Measurements from ENCODE around the gene ARRB1. TPM values are rescaled to one million over a fixed set of nuclear protein-coding genes. Genes with fewer than 3 reads are reported as not detected.

Gene ARRB1
- total and polyA plus RNA-seq, 10 of the 15 experiments (the other 5 are each of a cell fraction or from before 2014, with no cell fraction given) = 0.39 to 12.9 (median 1.7) TPM

GRCh38 chr11:75283391-75283931, 68.0 kb downstream of the ARRB1 start (continued):
- TF ChIP-seq SIN3A (IDR thresholded peaks at IDR 0.05; ENCODE audit: low read depth, low read length) = no peak

- Histone ChIP-seq H3K4me2 (ENCODE audit: control insufficient read depth, insufficient read depth) (no peak overlapping the region), H3K27me3 (replicated peaks in 1 of 2; ENCODE audit: control insufficient read depth in 2 of 2, insufficient read depth in 2 of 2, low read length in 1 of 2) (no peaks in the 10 kb centered on the region; a peak in 1 of 4 replicates), H3K9ac (ENCODE audit: control insufficient read depth, insufficient read depth, low read length) (no peak overlapping the region), H3K4me3 (no peak overlapping the region), H3K36me3 (ENCODE audit: control insufficient read depth in 2 of 2, insufficient read depth in 2 of 2, low read length in 1 of 2) (peaks cover 0 to 2% of the 10 kb centered on the region in 2 experiments; a peak in 2 of 4 replicates), H3K79me2 (ENCODE audit: control insufficient read depth, insufficient read depth, low read length) (no peaks in the 10 kb centered on the region), H4K20me1 (ENCODE audit: control insufficient read depth, insufficient read depth) (no peaks in the 10 kb centered on the region), H3K9me3 (replicated peaks; ENCODE audit: control insufficient read depth, insufficient read depth, low read length) (no peaks in the 10 kb centered on the region), H3K27ac (ENCODE audit: control insufficient read depth, insufficient read depth) (no peak overlapping the region), H3K4me1 (ENCODE audit: control insufficient read depth, insufficient read depth, low read length) (no peaks in the 10 kb centered on the region), H2AFZ (ENCODE audit: control insufficient read depth, low read depth, low read length) (no peak overlapping the region)
- in situ Hi-C loops (cut with MboI) (no loop called here), intact Hi-C loops (cut with micrococcal nuclease; ENCODE audit: unreplicated experiment) (loop anchor here (5.0 kb wide), 1 partner anchor 251 kb away; no protein-coding TSS in a partner anchor)
- RAD21 ChIA-PET (ENCODE audit: unreplicated experiment) = interaction anchor here (0.8 to 6.9 kb wide), 3 partner anchors 45 to 104 kb away, joined by 3 to 118 read pairs (median 8); no protein-coding TSS in a partner anchor
- 26% methylated on average over 10 of the region's 10 CpGs for WGBS (ENCODE audit: insufficient coverage, insufficient replicate concordance, low lambda C conversion rate, missing lambda C conversion rate)
- no TSS peak for BruUV-seq (replicated peaks)
- CTCF ChIA-PET = interaction anchor here (2.2 to 16.9 kb wide), 3 partner anchors 58 to 163 kb away, joined by 8 to 406 read pairs (median 36); no protein-coding TSS in a partner anchor
- FAIRE-seq = no peak
- POLR2A ChIA-PET = no interaction called here
- SMC1A ChIA-PET (ENCODE audit: uncharacterized antibody, unreplicated experiment) = interaction anchor here (0.8 to 4.0 kb wide), 4 partner anchors 48 to 107 kb away, joined by 3 to 89 read pairs (median 16); no protein-coding TSS in a partner anchor
- no peak for ATAC-seq
- TF ChIP-seq ZNF384 (IDR thresholded peaks at IDR 0.05; ENCODE audit: borderline replicate concordance, low read depth, low read length) (no peak), RBBP5 (conservative IDR thresholded peaks at IDR 0.05) (no peak), ETV6 (conservative IDR thresholded peaks at IDR 0.05 in 1 of 2, IDR thresholded peaks at IDR 0.05 in 1 of 2; ENCODE audit: borderline replicate concordance in 1 of 2, low read depth in 1 of 2) (no peak), RELA (IDR thresholded peaks at IDR 0.05; ENCODE audit: borderline replicate concordance, partially characterized antibody) (no peak), MTA2 (IDR thresholded peaks at IDR 0.05; ENCODE audit: low read depth) (no peak), EZH2 (IDR thresholded peaks at IDR 0.05; ENCODE audit: borderline replicate concordance, control insufficient read depth, low read depth, low read length) (no peak), SREBF1 (IDR thresholded peaks at IDR 0.05; ENCODE audit: low read length) (no peak)
- DNase-seq (ENCODE audit: low read depth, low spot score) = no peak
Observed at GRCh38 chr11:75281469-75282095, 69.9 kb downstream of the ARRB1 start.

Measured in GM12878 (cell line).